ENCODE measurements around the gene EYA4.

EYA4 gene

DNA sequence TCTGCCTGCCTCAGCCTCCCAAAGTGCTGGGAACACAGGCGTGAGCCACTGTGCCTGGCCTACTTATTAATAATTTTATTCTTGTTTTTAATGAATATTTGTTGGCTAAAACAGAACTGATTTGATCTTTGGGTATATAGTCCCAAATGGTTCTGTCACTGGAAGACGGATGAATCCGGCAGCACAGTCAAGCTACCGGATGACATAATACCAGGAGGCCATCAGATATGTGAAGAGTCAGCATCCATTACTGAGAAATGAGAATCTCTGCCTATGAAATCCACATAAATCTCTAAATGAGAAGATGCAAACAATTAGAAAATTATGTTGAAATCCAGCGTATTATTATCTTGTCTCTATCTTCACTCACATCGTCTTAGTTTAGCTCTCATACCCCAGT, 263.0 kb downstream of the EYA4 start:
- Histone ChIP-seq H3K27ac (ENCODE audit: low read depth, low read length) (no peak overlapping the region), H3K36me3 (ENCODE audit: low read length) (no peaks in the 10 kb centered on the region), H4K20me1 (ENCODE audit: low read depth, low read length) (no peaks in the 10 kb centered on the region), H3K79me2 (ENCODE audit: insufficient read depth, low read length) (no peaks in the 10 kb centered on the region), H3K27me3 (ENCODE audit: low read length) (no peaks in the 10 kb centered on the region), H2AFZ (ENCODE audit: low read depth, low read length, severe bottlenecking) (no peak overlapping the region), H3F3A (ENCODE audit: insufficient read depth) (no peaks in the 10 kb centered on the region), H3K9ac (ENCODE audit: low read length) (no peak overlapping the region), H3K4me3 (ENCODE audit: insufficient read depth, low read length, poor library complexity, severe bottlenecking) (no peak overlapping the region), H3K9me2 (replicated peaks; ENCODE audit: insufficient read depth, low read length) (no peaks in the 10 kb centered on the region), H3K4me2 (ENCODE audit: low read depth, low read length, poor library complexity, severe bottlenecking) (no peak overlapping the region), H3K9me3 (ENCODE audit: insufficient read depth, low read length) (no peaks in the 10 kb centered on the region)
- TF ChIP-seq, protein P1, sequence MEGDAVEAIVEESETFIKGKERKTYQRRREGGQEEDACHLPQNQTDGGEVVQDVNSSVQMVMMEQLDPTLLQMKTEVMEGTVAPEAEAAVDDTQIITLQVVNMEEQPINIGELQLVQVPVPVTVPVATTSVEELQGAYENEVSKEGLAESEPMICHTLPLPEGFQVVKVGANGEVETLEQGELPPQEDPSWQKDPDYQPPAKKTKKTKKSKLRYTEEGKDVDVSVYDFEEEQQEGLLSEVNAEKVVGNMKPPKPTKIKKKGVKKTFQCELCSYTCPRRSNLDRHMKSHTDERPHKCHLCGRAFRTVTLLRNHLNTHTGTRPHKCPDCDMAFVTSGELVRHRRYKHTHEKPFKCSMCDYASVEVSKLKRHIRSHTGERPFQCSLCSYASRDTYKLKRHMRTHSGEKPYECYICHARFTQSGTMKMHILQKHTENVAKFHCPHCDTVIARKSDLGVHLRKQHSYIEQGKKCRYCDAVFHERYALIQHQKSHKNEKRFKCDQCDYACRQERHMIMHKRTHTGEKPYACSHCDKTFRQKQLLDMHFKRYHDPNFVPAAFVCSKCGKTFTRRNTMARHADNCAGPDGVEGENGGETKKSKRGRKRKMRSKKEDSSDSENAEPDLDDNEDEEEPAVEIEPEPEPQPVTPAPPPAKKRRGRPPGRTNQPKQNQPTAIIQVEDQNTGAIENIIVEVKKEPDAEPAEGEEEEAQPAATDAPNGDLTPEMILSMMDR (IDR thresholded peaks at IDR 0.05; ENCODE audit: insufficient read depth, low read length, poor library complexity, severe bottlenecking), result no peak
- TF ChIP-seq EZH2phosphoT487 (conservative IDR thresholded peaks at IDR 0.05; ENCODE audit: low read length), result no peak

DNA sequence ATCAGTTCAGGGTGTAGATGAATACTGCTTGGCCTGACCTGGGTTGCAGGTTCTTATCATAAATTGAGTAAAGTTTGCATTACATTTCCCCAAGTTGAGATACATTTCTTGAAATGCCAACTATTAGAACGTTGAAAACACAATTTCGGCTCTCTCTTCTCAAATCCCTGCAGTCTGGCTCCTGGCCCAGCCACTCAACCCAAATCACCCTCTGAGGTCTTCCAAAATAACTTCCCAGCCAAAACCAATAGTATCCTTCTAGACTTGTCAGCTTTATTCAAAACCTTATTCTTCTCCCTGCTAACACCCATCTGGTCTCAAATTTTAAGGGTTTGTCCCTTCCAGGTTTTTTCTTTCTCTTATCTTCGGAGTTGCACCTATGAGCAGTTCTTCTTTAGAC, 263.6 kb downstream of the EYA4 start:
- Histone ChIP-seq H3F3A (ENCODE audit: insufficient read depth) (no peaks in the 10 kb centered on the region), H3K27me3 (ENCODE audit: low read length) (no peaks in the 10 kb centered on the region), H3K9me2 (replicated peaks; ENCODE audit: insufficient read depth, low read length) (no peaks in the 10 kb centered on the region), H3K27ac (ENCODE audit: low read depth, low read length) (no peak overlapping the region), H3K4me3 (ENCODE audit: insufficient read depth, low read length, poor library complexity, severe bottlenecking) (no peak overlapping the region), H2AFZ (ENCODE audit: low read depth, low read length, severe bottlenecking) (no peak overlapping the region), H3K4me2 (ENCODE audit: low read depth, low read length, poor library complexity, severe bottlenecking) (no peak overlapping the region), H4K20me1 (ENCODE audit: low read depth, low read length) (no peaks in the 10 kb centered on the region), H3K9ac (ENCODE audit: low read length) (no peak overlapping the region), H3K79me2 (ENCODE audit: insufficient read depth, low read length) (no peaks in the 10 kb centered on the region), H3K36me3 (ENCODE audit: low read length) (no peaks in the 10 kb centered on the region), H3K9me3 (ENCODE audit: insufficient read depth, low read length) (no peaks in the 10 kb centered on the region)
- TF ChIP-seq EZH2phosphoT487 (conservative IDR thresholded peaks at IDR 0.05; ENCODE audit: low read length), result no peak
- TF ChIP-seq, protein P1 (IDR thresholded peaks at IDR 0.05; ENCODE audit: insufficient read depth, low read length, poor library complexity, severe bottlenecking), result no peak

DNA sequence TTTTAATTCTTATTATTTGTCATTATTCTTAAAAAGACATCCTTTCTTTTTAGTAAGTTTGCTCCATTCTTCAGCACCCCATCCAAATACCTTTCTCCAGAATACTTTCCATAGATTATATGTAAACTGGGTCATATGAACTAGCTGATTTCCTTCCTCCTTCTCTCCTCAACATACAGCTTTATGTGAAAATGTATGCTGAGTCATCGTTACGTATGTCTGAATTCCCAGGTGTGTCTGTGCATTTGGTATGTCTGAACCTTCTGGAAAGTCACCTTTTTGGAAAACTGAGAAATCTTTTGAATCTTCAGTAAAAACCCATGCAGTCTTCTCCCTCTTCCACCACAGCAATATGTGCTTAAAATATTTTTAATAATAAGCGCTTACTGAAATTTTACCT, 264.5 kb downstream of the EYA4 start:
- Histone ChIP-seq H3K36me3 (ENCODE audit: low read length) (no peaks in the 10 kb centered on the region), H3K27me3 (ENCODE audit: low read length) (no peaks in the 10 kb centered on the region), H3K4me3 (ENCODE audit: insufficient read depth, low read length, poor library complexity, severe bottlenecking) (no peak overlapping the region), H3K4me2 (ENCODE audit: low read depth, low read length, poor library complexity, severe bottlenecking) (no peak overlapping the region), H3K79me2 (ENCODE audit: insufficient read depth, low read length) (no peaks in the 10 kb centered on the region), H2AFZ (ENCODE audit: low read depth, low read length, severe bottlenecking) (no peak overlapping the region), H3K9me2 (replicated peaks; ENCODE audit: insufficient read depth, low read length) (no peaks in the 10 kb centered on the region), H4K20me1 (ENCODE audit: low read depth, low read length) (no peaks in the 10 kb centered on the region), H3K27ac (ENCODE audit: low read depth, low read length) (no peak overlapping the region), H3K9ac (ENCODE audit: low read length) (no peak overlapping the region), H3K9me3 (ENCODE audit: insufficient read depth, low read length) (no peaks in the 10 kb centered on the region), H3F3A (ENCODE audit: insufficient read depth) (no peaks in the 10 kb centered on the region)
- TF ChIP-seq EZH2phosphoT487 (conservative IDR thresholded peaks at IDR 0.05; ENCODE audit: low read length), result no peak
- TF ChIP-seq, protein P1 (IDR thresholded peaks at IDR 0.05; ENCODE audit: insufficient read depth, low read length, poor library complexity, severe bottlenecking), result no peak

All from SU-DHL-6 (cell line).